Vagina (tissue), 2 donors: ENCODE data around the gene KRT6B. TPM values are rescaled to one million over a fixed set of nuclear protein-coding genes. Genes with fewer than 3 reads are reported as not detected.
"Not testable (repeated sequence)": the region's sequence is repeated elsewhere in the genome, so short reads cannot be mapped to it uniquely, and the experiment has no call there.

Experiments
- DNase-seq, 2 donors: peaks; one replicate each; pipeline ENCODE4 v3.0.0-alpha.2; 2017; ENCODE audit errors: extremely low spot score in 2 of 2
- H3K27ac ChIP-seq: fragments of 200-600 bp; sonication (generic); one replicate; pipeline ENCODE4 v1.5.1; 2019
- H3K27me3 ChIP-seq: fragments of 200-600 bp; sonication (generic); one replicate; pipeline ENCODE4 v1.5.1; 2019
- H3K36me3 ChIP-seq, 2 donors: fragments of 200-600 bp; sonication (generic); one replicate each; pipeline ENCODE4 v1.5.1; 2017 to 2019
- H3K4me1 ChIP-seq: fragments of 200-600 bp; sonication (generic); one replicate; pipeline ENCODE4 v1.5.1; 2019
- H3K4me3 ChIP-seq, 2 donors: fragments of 200-600 bp; sonication (generic); 1 replicate in 1 of 2; 2 replicates in 1 of 2; pipeline ENCODE4 v1.5.1; 2016 to 2019
- H3K9me3 ChIP-seq: fragments of 200-600 bp; sonication (generic); one replicate; pipeline ENCODE4 v1.5.1; 2019
- CTCF ChIP-seq, 3 experiments: fragments of 450-650 bp in 2 of 3; fragments of 200-600 bp in 1 of 3; sonication (generic) in 1 of 3; IDR thresholded peaks; one replicate each; pipeline ENCODE4 v1.5.1; 2017 to 2019; ENCODE audit warnings: antibody characterized with exemption in 3 of 3, mild to moderate bottlenecking in 2 of 3, moderate library complexity in 2 of 3
- POLR2A ChIP-seq, 2 donors: fragments of 450-650 bp; IDR thresholded peaks; one replicate each; pipeline ENCODE4 v1.6.1; 2017; ENCODE audit warnings: antibody characterized with exemption in 2 of 2, mild to moderate bottlenecking in 2 of 2, moderate library complexity in 2 of 2
- POLR2AphosphoS5 ChIP-seq, 2 donors: sonication (generic); formaldehyde crosslinking; IDR thresholded peaks; one replicate each; pipeline ENCODE4 v1.9.0; 2017; ENCODE audit warnings: antibody characterized with exemption in 2 of 2, mild to moderate bottlenecking in 2 of 2, low read depth in 1 of 2; ENCODE audit not compliant: insufficient read depth in 1 of 2
- intact Hi-C: fragments of 100-400 bp; cut with DNase I; formaldehyde crosslinking; loops from one replicate; pipeline ENCODE4 v1.15.1; 2023
- total RNA-seq: library from RNA; depleted of rRNA; stranded (reverse); fragments of >200 nt; gene quantifications from one replicate; pipeline ENCODE4 v1.2.3, GENCODE V29; 2016

The KRT6B gene
- total RNA-seq, 1 donor from 2014 or later: 184 TPM

GRCh38 chr12:52455821-52456220 is 3.9 kb upstream of the KRT6B start:
- no peak overlapping the region for H3K4me3 ChIP-seq
- no peaks in the 10 kb centered on the region for H3K36me3 ChIP-seq
- no peaks in the 10 kb centered on the region for H3K27me3 ChIP-seq
- no peak for DNase-seq
- no peaks in the 10 kb centered on the region for H3K4me1 ChIP-seq
- no peaks in the 10 kb centered on the region for H3K9me3 ChIP-seq
- intact Hi-C loops: no loop called here
- TF ChIP-seq CTCF (IDR thresholded peaks at IDR 0.05): no peak
- TF ChIP-seq POLR2AphosphoS5 (IDR thresholded peaks at IDR 0.05; ENCODE audit: insufficient read depth in 1 of 2, low read depth in 1 of 2): no peak
- no peak for TF ChIP-seq POLR2A (IDR thresholded peaks at IDR 0.05)
- H3K27ac ChIP-seq: no peak overlapping the region

- no peaks in the 10 kb centered on the region for H3K9me3 ChIP-seq
- H3K4me1 ChIP-seq: no peaks in the 10 kb centered on the region
- DNase-seq: no peak
- H3K4me3 ChIP-seq: no peak overlapping the region
- TF ChIP-seq CTCF (IDR thresholded peaks at IDR 0.05) (no peak), POLR2A (IDR thresholded peaks at IDR 0.05) (no peak), POLR2AphosphoS5 (IDR thresholded peaks at IDR 0.05; ENCODE audit: insufficient read depth in 1 of 2, low read depth in 1 of 2) (no peak)
- no peaks in the 10 kb centered on the region for H3K36me3 ChIP-seq
- H3K27ac ChIP-seq: no peak overlapping the region
- H3K27me3 ChIP-seq: no peaks in the 10 kb centered on the region
- intact Hi-C loops: no loop called here
Measured at GRCh38 chr12:52454411-52455201, 2.7 kb upstream of the KRT6B start.

- H3K9me3 ChIP-seq: no peaks in the 10 kb centered on the region
- no peaks in the 10 kb centered on the region for H3K36me3 ChIP-seq
- H3K4me1 ChIP-seq: no peaks in the 10 kb centered on the region
- H3K4me3 ChIP-seq: no peak overlapping the region
- TF ChIP-seq CTCF (IDR thresholded peaks at IDR 0.05) (no peak), POLR2AphosphoS5 (IDR thresholded peaks at IDR 0.05; ENCODE audit: insufficient read depth in 1 of 2, low read depth in 1 of 2) (no peak), POLR2A (IDR thresholded peaks at IDR 0.05) (no peak)
- DNase-seq: no peak
- H3K27me3 ChIP-seq: no peaks in the 10 kb centered on the region
- H3K27ac ChIP-seq: no peak overlapping the region
- intact Hi-C loops: no loop called here
Measured at GRCh38 chr12:52448228-52448627, 3.7 kb downstream of the KRT6B start.

GRCh38 chr12:52447196-52447595 is 4.8 kb downstream of the KRT6B start:
- H3K27ac ChIP-seq, H3K4me1 ChIP-seq, H3K36me3 ChIP-seq, DNase-seq, H3K27me3 ChIP-seq, H3K4me3 ChIP-seq, intact Hi-C loops, H3K9me3 ChIP-seq: not testable (repeated sequence)

- intact Hi-C loops: no loop called here
- no peak for TF ChIP-seq POLR2AphosphoS5 (IDR thresholded peaks at IDR 0.05; ENCODE audit: insufficient read depth in 1 of 2, low read depth in 1 of 2)
- TF ChIP-seq POLR2A (IDR thresholded peaks at IDR 0.05): no peak
- no peak for TF ChIP-seq CTCF (IDR thresholded peaks at IDR 0.05)
- Histone ChIP-seq H3K4me1 (no peaks in the 10 kb centered on the region), H3K4me3 (no peak overlapping the region), H3K9me3 (no peaks in the 10 kb centered on the region), H3K36me3 (no peaks in the 10 kb centered on the region), H3K27me3 (no peaks in the 10 kb centered on the region), H3K27ac (no peak overlapping the region)
- DNase-seq: no peak
Measured at GRCh38 chr12:52446367-52447045, 5.4 kb downstream of the KRT6B start.
